GM15510 (cell line): ENCODE measurements around the gene EIF6.

Experiments used
- POLR2A ChIP-seq: IDR thresholded peaks from 3 replicates; pipeline ENCODE4 v1.6.1; 2011; ENCODE audit warnings: borderline replicate concordance; ENCODE audit not compliant: insufficient read length; ENCODE audit errors: extremely low read depth

Gene EIF6

DNA sequence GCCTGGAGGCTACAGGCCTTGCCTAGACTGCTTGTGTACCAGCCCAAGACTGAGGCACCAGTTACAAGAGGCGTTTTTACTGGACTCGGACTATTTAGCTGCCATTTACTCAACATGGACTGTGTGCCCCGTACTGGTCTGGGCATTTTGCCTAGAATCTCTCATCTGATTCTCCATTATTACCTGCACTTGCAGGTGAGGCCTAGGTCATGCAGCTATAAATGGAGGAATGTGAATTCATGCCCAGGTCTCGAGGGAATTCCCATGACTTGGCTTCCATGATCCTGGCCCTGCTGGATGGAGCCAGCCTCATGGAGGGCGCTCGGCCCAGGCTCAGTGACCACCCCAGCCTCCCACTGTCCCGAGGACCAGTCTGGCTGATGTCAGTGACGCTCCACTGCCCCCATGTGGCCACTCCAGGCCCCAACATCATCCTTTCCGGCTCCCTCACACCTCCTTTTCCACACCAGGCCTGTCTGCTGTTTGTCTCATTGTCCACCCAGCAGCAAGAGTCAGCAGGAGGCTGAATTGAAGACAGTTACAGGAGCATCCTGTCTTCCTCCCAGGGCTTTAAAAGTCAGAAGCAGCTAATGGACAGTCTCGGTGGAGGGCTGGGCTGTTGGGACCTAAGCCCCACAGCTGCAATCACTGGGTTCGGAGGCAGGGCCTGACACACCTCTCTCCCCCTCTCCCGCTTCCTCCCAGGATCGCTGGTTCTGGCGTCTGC lies 15.4 kb downstream of the EIF6 start:
- TF ChIP-seq POLR2A, result no peak

DNA sequence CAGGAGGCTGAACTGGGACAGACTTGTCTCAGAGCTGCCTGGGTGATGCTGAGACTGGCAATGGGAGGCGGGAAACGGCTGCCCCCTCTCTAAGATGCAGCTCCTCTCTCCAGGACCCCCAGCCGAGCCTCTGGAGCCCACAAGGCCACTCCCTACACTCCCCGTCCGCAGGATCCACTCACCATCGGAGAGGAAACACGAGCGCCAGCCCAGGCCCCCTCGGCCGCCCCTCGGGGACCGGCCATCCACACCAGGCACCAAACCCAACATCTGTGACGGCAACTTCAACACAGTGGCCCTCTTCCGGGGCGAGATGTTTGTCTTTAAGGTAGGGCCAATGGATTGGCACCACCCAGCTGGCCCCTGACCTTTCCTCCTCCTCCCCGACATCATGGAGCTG lies 17.5 kb downstream of the EIF6 start:
- TF ChIP-seq POLR2A, result no peak

DNA sequence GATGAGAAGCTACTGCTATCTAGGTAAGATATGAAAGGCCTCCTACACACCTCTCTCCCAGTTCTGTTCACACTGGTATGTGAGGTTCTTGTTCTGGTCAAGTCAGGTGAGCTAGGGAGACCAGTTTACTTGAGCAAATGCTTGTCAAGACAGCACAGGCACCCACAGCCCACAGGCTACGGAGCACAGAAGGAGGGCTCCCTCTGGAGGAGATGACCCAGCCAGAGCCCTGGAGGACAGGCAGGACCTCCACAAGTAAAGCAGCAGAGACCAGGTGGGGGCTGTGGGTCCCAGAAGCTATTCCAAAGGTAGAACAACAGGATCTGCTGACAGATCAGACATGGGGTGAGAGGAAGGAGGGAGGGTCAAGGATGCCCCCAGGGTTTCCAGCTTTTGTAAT lies 19.8 kb downstream of the EIF6 start:
- no peak for TF ChIP-seq POLR2A

DNA sequence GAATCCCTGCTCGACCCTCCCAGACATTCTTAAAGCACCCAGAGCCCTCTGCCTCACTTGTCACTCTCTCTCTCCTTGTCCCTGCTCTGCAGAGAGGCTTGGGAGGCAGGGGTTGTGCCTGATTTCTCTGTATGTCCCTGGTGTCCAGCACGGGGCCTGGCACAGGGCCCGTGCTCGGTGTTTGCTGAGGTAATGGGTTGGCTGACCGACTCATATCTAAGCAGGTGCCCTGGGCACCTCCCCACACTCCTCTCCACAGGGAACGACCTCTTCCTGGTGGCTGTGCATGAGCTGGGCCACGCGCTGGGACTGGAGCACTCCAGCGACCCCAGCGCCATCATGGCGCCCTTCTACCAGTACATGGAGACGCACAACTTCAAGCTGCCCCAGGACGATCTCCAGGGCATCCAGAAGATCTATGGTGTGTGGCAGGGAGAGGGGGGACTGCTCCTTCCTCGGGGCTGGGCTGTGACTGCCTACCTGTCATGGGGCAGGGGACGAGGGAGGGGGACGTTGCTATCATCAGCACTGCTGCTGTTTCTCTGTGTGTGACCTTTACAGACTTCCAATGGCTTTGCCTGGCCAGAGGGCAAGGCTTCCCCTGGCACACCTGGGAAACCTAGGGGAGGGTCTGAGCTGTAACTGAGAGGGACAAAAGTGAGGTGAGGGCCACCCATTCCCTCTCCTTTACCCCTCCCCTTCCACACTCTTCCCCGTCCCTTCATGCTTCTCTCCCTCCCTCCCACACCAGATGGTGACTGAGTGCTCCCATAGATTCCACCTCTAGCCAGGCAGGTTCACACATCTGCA lies 20.8 kb downstream of the EIF6 start:
- no peak for TF ChIP-seq POLR2A

DNA sequence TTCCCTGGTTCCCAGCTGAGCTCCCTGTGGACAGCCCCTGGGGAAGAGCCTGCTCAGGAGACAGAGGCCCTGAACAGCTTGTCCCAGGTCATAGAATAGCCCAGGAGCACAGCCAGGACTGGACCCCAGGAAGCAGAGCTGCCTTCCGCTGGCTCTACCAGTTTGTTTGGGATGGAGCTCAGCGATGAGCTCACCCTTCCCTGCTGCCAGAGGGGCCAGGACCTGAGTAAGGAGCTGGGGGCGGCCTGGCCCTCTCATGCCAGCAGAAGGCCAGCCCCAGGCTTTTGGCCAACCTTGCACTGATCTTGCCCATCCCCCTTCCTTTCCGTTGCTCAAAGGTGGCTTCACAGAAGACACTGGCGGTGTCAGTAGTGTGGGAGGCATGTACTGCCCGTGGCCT lies 24.1 kb downstream of the EIF6 start:
- no peak for TF ChIP-seq POLR2A

DNA sequence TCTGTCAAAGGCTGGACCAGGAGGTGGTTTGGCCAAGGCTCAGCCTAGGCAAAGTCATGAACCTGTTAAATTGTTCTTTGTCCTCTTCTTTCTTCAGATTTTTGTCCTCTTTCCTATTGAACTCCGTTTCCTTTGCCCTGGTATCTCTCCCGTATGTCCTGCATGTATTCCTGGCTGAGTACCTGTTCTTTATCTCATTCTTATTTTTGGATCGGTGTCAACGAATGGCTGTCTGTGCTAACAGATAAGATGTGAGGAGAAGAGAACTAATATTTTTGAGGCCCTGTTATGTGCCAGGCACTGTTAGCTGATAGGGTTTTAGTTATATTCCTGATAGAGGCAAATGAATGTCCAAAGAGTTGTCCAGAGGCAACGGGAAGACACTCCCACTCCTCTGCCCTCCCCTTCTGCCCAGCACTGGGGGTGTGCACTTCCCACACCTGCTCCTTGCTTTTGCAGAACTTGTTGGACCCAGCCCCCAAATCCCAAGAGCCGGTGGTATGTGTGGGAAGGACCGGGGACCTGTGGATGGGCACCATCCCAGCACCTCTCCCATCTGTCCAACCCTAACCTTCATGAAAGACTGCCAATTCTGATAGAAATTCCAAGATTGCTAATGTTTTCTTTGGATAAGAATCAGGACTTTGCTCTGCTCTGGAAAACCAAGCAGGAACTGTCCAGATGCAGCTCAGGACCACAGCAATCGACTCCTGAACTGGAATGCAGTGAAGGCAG lies 27.2 kb downstream of the EIF6 start:
- no peak for TF ChIP-seq POLR2A

DNA sequence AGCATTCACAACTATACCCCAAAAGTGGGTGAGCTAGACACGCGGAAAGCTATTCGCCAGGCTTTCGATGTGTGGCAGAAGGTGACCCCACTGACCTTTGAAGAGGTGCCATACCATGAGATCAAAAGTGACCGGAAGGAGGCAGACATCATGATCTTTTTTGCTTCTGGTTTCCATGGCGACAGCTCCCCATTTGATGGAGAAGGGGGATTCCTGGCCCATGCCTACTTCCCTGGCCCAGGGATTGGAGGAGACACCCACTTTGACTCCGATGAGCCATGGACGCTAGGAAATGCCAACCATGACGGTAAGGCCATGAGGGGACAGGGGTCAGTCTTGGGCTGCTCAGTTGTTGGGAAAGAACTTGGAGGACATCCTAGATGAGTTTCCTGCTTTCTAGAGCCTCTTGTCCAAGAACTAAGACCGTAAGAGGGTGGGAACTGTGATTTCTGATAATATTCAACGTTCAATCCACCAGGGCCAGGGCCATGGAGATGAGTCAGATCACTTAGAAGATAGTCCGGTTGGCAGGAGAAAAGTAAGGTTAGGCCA lies 30.0 kb downstream of the EIF6 start:
- TF ChIP-seq POLR2A, result no peak

DNA sequence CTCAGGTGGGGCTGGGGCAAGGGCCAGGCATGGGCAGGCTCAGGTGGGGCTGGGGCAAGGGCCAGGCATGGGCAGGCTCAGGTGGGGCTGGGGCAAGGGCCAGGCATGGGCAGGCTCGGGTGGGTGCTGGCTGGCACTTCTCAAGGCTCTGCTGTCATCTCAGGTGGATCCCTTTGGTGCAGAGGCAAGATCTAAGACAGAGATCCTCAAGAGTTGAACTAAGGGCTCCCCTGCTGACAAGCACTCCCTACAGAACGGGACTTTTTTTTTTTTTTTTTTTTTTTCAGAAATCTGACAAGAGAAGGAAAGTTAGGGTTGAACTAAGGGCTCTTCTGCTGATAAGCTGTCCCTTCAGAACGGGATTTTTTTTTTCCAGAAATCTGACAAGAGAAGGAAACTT lies 31.6 kb downstream of the EIF6 start:
- TF ChIP-seq POLR2A, result no peak

DNA sequence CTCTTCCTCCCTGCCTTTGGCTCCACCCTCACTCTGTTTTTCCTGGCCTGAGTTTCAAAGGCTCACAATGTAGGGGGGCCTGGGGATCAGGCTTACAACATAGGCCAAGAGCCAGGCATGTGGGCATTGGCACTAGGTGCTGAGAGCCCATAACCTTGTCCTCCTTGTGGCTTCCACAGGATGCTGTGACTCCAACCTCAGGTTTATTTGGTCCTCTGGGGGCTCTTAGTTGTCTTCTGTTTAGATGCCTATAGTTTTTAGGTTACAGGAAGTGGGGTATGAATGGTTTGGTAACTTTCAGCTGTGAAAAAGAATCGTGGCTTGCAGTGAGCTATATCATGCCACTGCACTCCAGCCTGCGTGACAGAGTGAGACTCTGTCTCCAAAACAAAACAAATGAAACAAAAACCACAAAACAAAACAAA lies 32.5 kb downstream of the EIF6 start:
- TF ChIP-seq POLR2A, result no peak

DNA sequence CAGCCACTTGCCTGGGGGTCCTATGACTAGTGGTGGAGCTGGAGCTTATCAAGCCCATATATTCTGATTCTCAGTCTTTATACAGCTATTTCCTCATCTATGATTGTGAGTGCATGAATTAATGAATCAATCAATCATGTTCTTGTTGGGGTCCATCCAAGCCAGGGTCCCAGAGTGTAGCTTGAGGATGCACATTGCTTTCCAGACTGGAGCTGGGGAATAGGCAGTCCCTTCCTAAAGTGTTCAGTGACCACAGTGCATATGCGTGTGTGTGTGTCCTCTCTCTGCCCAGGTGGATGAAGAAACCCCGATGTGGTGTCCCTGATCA lies 33.0 kb downstream of the EIF6 start:
- no peak for TF ChIP-seq POLR2A

DNA sequence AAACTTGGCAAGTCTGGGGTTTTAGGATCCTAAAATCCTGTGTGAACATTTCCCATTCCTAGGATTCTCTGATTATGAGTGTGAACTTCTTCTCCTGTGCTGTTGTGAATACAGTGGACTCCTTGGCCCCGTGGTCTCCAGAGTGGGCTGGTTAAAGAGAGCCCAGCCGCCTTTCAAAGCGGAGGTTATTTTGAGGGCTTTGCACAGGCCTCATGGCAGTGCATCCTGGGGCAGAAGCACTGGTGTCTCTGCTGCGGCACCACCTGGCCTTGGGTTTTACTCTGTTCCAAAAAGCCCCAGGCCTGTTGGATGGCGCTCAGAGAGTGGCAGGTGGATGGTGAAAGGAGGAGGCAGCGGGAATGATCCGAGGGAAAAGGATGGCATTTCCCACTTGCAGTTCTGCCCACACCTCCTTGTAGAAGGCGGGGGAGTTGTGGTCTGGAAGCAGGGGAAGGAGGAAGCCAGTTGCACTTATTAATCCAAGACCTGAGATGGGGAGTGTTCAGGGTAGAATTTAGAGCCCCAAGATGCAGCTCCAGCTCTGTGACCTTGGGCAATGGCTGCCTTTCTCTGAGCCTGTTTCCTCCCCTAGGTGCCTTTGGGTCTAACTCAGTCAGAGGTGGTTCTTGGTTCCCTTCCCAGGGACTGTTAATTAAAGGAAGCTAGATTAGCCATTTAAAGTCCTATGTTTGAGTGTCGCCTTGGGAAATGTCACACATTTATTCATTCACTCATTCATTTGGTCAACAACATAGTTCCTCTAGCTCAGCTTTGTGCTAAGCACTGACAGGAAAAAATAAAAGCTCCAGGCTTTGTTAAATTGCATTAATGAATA lies 35.7 kb downstream of the EIF6 start:
- TF ChIP-seq POLR2A, result no peak

DNA sequence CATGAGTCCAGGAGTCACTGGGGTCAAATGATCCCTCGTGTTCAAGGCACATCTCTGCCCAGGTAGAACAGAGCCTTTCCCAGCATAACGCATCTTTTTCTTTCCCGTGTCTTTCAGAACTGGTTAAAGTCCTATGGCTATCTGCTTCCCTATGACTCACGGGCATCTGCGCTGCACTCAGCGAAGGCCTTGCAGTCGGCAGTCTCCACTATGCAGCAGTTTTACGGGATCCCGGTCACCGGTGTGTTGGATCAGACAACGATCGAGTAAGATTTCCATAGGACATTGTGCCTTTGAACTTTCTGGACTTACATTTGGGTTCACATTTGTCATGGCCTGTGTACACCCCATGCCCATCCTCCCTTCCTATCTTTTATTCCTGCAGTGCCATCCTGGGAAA lies 37.8 kb downstream of the EIF6 start:
- no peak for TF ChIP-seq POLR2A

DNA sequence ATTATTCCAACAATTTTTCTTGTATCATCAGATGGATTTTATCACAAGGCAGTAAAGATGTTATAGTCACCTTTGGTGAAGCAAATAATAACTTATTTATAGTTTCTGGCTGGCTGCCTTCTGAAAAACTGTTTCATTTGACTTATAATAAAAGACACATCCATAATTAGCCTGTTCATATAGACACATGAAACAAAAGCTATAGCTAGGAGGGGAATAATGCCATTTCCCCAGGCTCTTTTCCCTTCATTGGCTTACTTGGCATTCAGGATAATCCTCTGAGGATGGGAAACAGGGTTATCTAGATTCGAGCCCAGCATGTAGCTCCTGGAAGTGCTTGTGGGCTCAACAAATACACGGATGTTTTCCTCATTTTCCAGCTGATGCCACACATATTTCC lies 40.6 kb downstream of the EIF6 start:
- no peak for TF ChIP-seq POLR2A

DNA sequence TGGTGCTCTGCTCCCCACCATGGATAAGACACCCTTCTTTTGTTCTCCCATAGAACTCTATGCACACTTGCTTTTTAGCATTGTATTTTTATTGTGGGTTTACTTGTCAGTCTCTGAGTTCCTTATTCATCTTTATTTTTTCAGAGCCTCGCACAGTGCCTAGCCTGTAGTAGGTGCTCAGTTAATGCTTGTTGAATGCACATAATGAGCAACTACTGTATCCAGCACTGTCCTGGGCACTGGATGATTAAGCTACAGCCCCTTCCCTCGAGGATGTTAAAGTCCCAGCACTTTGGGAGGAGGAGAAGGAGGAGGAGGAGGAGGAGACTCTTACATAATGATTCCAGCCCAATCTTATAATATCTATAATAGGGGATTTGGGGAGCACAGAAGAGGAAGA lies 41.3 kb downstream of the EIF6 start:
- no peak for TF ChIP-seq POLR2A
